ENCODE results near the gene TMEM218.
A peak's percentile ranks its signal among the peaks of the same experiment; 100 is the strongest.
"Not testable (repeated sequence)": the region's sequence is repeated elsewhere in the genome, so short reads cannot be mapped to it uniquely, and the experiment has no call there.

TMEM218 gene

GRCh38 chr11:125061281-125061680 is 50.1 kb downstream of the TMEM218 start:
- no peak for TF ChIP-seq CTCF (IDR thresholded peaks at IDR 0.05; ENCODE audit: control insufficient read depth, extremely low read depth, insufficient read depth)
- no peak for DNase-seq (ENCODE audit: low read depth)

GRCh38 chr11:125057693-125058016 is 53.8 kb downstream of the TMEM218 start:
- no peak for DNase-seq (ENCODE audit: low read depth)
- no peak overlapping the region for H3K4me3 ChIP-seq (ENCODE audit: low read depth, low read length)
- TF ChIP-seq CTCF (IDR thresholded peaks at IDR 0.05; ENCODE audit: control insufficient read depth, extremely low read depth, insufficient read depth): no peak

More at GRCh38 chr11:125061281-125061680, 50.1 kb downstream of the TMEM218 start:
- no peak overlapping the region for H3K4me3 ChIP-seq (ENCODE audit: low read depth, low read length)

GRCh38 chr11:125056931-125057692 is 54.3 kb downstream of the TMEM218 start:
- DNase-seq (ENCODE audit: low read depth): no peak
- H3K4me3 ChIP-seq (ENCODE audit: low read depth, low read length): no peak overlapping the region
- no peak for TF ChIP-seq CTCF (IDR thresholded peaks at IDR 0.05; ENCODE audit: control insufficient read depth, extremely low read depth, insufficient read depth)

- DNase-seq (ENCODE audit: low read depth); H3K4me3 ChIP-seq (ENCODE audit: low read depth, low read length): not testable (repeated sequence)
Measured at GRCh38 chr11:125056111-125056510, 55.3 kb downstream of the TMEM218 start.

GRCh38 chr11:125055107-125055715 is 56.2 kb downstream of the TMEM218 start:
- 0 out of 2 replicates have a peak, but pooled peaks have one; percentile 3 for TF ChIP-seq CTCF (IDR thresholded peaks at IDR 0.05; ENCODE audit: control insufficient read depth, extremely low read depth, insufficient read depth)
- DNase-seq (ENCODE audit: low read depth): peak; percentile 65
- H3K4me3 ChIP-seq (ENCODE audit: low read depth, low read length): no peak overlapping the region

- no peak for DNase-seq (ENCODE audit: low read depth)
- TF ChIP-seq CTCF (IDR thresholded peaks at IDR 0.05; ENCODE audit: control insufficient read depth, extremely low read depth, insufficient read depth): no peak
- H3K4me3 ChIP-seq (ENCODE audit: low read depth, low read length): no peak overlapping the region
Measured at GRCh38 chr11:125053167-125053566, 58.3 kb downstream of the TMEM218 start.

- no peak for DNase-seq (ENCODE audit: low read depth)
- no peak overlapping the region for H3K4me3 ChIP-seq (ENCODE audit: low read depth, low read length)
- no peak for TF ChIP-seq CTCF (IDR thresholded peaks at IDR 0.05; ENCODE audit: control insufficient read depth, extremely low read depth, insufficient read depth)
Measured at GRCh38 chr11:125052047-125052446, 59.4 kb downstream of the TMEM218 start.
